ENCODE results near the gene IQCC. TPM values are rescaled to one million over a fixed set of nuclear protein-coding genes. Genes with fewer than 3 reads are reported as not detected.

Gene IQCC
- total RNA-seq, 1 donor: 2.3 TPM

GRCh38 chr1:32208891-32209328 lies 3.4 kb downstream of the IQCC start, which contains the start of gene DCDC2B:
Gene DCDC2B (plus strand): TSS chr1:32209089. CDS start chr1:32209094, 5 bp downstream.
- peak; percentile 34 for DNase-seq (ENCODE audit: low read depth)
- TF ChIP-seq CTCF (IDR thresholded peaks at IDR 0.05; ENCODE audit: insufficient read depth, low read length): no peak
- H3K4me3 ChIP-seq (ENCODE audit: low read depth, low read length): no peak within 1 kb of the TSS

GRCh38 chr1:32215629-32216480 lies 10.4 kb downstream of the IQCC start:
- peak; percentile 88 for TF ChIP-seq CTCF (IDR thresholded peaks at IDR 0.05; ENCODE audit: insufficient read depth, low read length)
- DNase-seq (ENCODE audit: low read depth): peak; percentile 68
- no peak overlapping the region for H3K4me3 ChIP-seq (ENCODE audit: low read depth, low read length)

GRCh38 chr1:32216566-32216965 lies 11.1 kb downstream of the IQCC start:
- DNase-seq (ENCODE audit: low read depth): no peak
- no peak overlapping the region for H3K4me3 ChIP-seq (ENCODE audit: low read depth, low read length)
- no peak for TF ChIP-seq CTCF (IDR thresholded peaks at IDR 0.05; ENCODE audit: insufficient read depth, low read length)

- no peak for DNase-seq (ENCODE audit: low read depth)
- no peak overlapping the region for H3K4me3 ChIP-seq (ENCODE audit: low read depth, low read length)
- no peak for TF ChIP-seq CTCF (IDR thresholded peaks at IDR 0.05; ENCODE audit: insufficient read depth, low read length)
Measured at GRCh38 chr1:32219022-32219421, 13.6 kb downstream of the IQCC start.

- TF ChIP-seq CTCF (IDR thresholded peaks at IDR 0.05; ENCODE audit: insufficient read depth, low read length): no peak
- no peak for DNase-seq (ENCODE audit: low read depth)
- H3K4me3 ChIP-seq (ENCODE audit: low read depth, low read length): peak overlapping the region; percentile 93
Measured at GRCh38 chr1:32220746-32221580, 15.5 kb downstream of the IQCC start.

GRCh38 chr1:32221581-32221979 lies 16.1 kb downstream of the IQCC start:
- H3K4me3 ChIP-seq (ENCODE audit: low read depth, low read length): peak overlapping the region; percentile 93

More at GRCh38 chr1:32221581-32221979, 16.1 kb downstream of the IQCC start:
- no peak for TF ChIP-seq CTCF (IDR thresholded peaks at IDR 0.05; ENCODE audit: insufficient read depth, low read length)
- DNase-seq (ENCODE audit: low read depth): peak; percentile 42
